Lower lobe of right lung (tissue), 2 donors: ENCODE data around the gene IL34. TPM values are rescaled to one million over a fixed set of nuclear protein-coding genes. Genes with fewer than 3 reads are reported as not detected.
"Not testable (repeated sequence)": the region's sequence is repeated elsewhere in the genome, so short reads cannot be mapped to it uniquely, and the experiment has no call there.

Experiments used
- ATAC-seq, 2 donors: fragments of 200-7000 bp; cut with Tn5 transposase; one replicate each; pipeline ENCODE4 v1.9.1; 2020 to 2022; ENCODE audit warnings: mild to moderate bottlenecking in 2 of 2, moderate library complexity in 2 of 2
- DNase-seq: peaks from one replicate; pipeline ENCODE4 v3.0.0-alpha.2; 2020
- H3K27ac ChIP-seq: fragments of 200-600 bp; one replicate; pipeline ENCODE4 v1.8.0; 2022
- H3K27me3 ChIP-seq: fragments of 200-600 bp; one replicate; pipeline ENCODE4 v1.8.0; 2022; ENCODE audit warnings: low read depth
- H3K36me3 ChIP-seq: fragments of 200-600 bp; one replicate; pipeline ENCODE4 v1.8.0; 2022; ENCODE audit warnings: mild to moderate bottlenecking
- H3K4me1 ChIP-seq: fragments of 200-600 bp; one replicate; pipeline ENCODE4 v1.8.0; 2022
- H3K4me3 ChIP-seq: fragments of 200-600 bp; one replicate; pipeline ENCODE4 v1.8.0; 2022; ENCODE audit warnings: mild to moderate bottlenecking
- H3K9me3 ChIP-seq: fragments of 200-600 bp; one replicate; pipeline ENCODE4 v1.8.0; 2022
- intact Hi-C: fragments of 100-400 bp; cut with DNase I; formaldehyde crosslinking; loops from one replicate; pipeline ENCODE4 v1.11.0; 2022
- total RNA-seq: library from RNA; stranded (reverse); fragmentation: NEBNext Ultra II Directional; extraction: Animal tissue kit (Norgen Biotek cat#: 25700); gene quantifications from one replicate; pipeline ENCODE4 v1.2.1, GENCODE V29; 2021
- TF ChIP-seq, protein P1 (sequence below): fragments of 200-600 bp; IDR thresholded peaks from one replicate; pipeline ENCODE4 v1.8.0; 2022; ENCODE audit warnings: antibody characterized with exemption, mild to moderate bottlenecking
- donor health status: DM: no; HTN: yes; CAD: no; lungs with severe emphysema.

IL34 gene
- total RNA-seq, 1 donor from 2014 or later: 2.6 TPM

- H3K27ac ChIP-seq: no peak overlapping the region
- no peak for DNase-seq
- no peaks in the 10 kb centered on the region for H3K4me1 ChIP-seq
- peak; percentile 3 to 9 for ATAC-seq
- peaks cover 55% of the 10 kb centered on the region for H3K36me3 ChIP-seq
- H3K27me3 ChIP-seq: no peaks in the 10 kb centered on the region
- TF ChIP-seq, protein P1, sequence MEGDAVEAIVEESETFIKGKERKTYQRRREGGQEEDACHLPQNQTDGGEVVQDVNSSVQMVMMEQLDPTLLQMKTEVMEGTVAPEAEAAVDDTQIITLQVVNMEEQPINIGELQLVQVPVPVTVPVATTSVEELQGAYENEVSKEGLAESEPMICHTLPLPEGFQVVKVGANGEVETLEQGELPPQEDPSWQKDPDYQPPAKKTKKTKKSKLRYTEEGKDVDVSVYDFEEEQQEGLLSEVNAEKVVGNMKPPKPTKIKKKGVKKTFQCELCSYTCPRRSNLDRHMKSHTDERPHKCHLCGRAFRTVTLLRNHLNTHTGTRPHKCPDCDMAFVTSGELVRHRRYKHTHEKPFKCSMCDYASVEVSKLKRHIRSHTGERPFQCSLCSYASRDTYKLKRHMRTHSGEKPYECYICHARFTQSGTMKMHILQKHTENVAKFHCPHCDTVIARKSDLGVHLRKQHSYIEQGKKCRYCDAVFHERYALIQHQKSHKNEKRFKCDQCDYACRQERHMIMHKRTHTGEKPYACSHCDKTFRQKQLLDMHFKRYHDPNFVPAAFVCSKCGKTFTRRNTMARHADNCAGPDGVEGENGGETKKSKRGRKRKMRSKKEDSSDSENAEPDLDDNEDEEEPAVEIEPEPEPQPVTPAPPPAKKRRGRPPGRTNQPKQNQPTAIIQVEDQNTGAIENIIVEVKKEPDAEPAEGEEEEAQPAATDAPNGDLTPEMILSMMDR: no peak
- H3K4me3 ChIP-seq: no peak overlapping the region
- intact Hi-C loops: no loop called here
- no peaks in the 10 kb centered on the region for H3K9me3 ChIP-seq
Measured at GRCh38 chr16:70663524-70664324, 17.4 kb downstream of the IL34 start.

DNA sequence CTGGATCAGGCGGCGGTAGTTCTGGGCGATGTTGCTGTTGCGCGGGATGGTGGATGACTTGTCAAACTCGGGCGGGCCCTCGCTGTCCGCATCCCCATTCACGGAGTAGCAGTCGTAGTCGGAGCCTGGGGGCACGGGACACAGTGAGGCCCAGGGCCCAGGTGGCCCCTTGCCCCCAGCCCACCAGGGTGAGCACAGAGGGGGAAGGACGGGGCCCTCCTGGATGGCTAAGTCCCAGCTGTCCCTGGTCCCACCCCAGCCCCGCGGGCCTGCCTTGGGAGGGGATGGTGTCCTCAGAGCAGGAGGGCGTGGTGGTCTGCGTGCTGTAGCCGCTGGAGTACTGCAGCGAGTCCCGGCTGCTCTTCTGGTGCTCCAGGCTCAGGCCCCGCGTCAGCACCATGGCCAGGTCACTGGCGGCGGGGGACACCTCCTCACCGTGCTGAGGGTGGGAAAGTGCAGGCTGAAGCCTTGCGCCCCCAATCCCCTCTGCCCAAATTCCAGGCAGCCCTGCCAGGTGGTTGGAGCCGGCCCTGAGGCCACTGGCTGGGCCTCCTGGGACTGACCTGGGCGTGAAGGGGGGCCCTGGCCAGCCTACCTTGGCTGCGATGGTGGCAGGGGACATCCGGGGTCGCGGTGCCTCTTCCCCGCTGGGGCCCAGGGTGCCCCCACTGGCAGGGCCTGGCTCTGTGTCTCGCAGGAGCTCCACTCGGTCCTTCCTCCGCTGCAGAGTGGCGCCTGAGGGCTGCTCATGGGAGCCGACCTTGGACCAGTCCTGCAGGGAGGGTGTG is 18.2 kb downstream of the IL34 start:
- DNase-seq (no peak), ATAC-seq (peak; percentile 4 to 5)
- no peak overlapping the region for H3K4me3 ChIP-seq
- TF ChIP-seq, protein P1: no peak
- intact Hi-C loops: no loop called here
- H3K9me3 ChIP-seq: no peaks in the 10 kb centered on the region
- no peaks in the 10 kb centered on the region for H3K4me1 ChIP-seq
- H3K27me3 ChIP-seq: no peaks in the 10 kb centered on the region
- no peak overlapping the region for H3K27ac ChIP-seq
- peaks cover 63% of the 10 kb centered on the region for H3K36me3 ChIP-seq

GRCh38 chr16:70665113-70665694 is 18.8 kb downstream of the IL34 start:
- intact Hi-C loops: no loop called here
- TF ChIP-seq, protein P1: no peak
- no peak for ATAC-seq

GRCh38 chr16:70665806-70666735 is 19.7 kb downstream of the IL34 start:
- TF ChIP-seq, protein P1: no peak
- Histone ChIP-seq H3K27me3 (no peaks in the 10 kb centered on the region), H3K36me3 (peaks cover 79% of the 10 kb centered on the region), H3K4me1 (no peaks in the 10 kb centered on the region), H3K27ac (no peak overlapping the region), H3K9me3 (no peaks in the 10 kb centered on the region), H3K4me3 (no peak overlapping the region)
- intact Hi-C loops: no loop called here
- ATAC-seq (no peak), DNase-seq (no peak)

More at GRCh38 chr16:70665113-70665694, 18.8 kb downstream of the IL34 start:
- no peak for DNase-seq
- H3K9me3 ChIP-seq: no peaks in the 10 kb centered on the region
- H3K4me3 ChIP-seq: no peak overlapping the region
- H3K27ac ChIP-seq: no peak overlapping the region
- no peaks in the 10 kb centered on the region for H3K4me1 ChIP-seq
- H3K36me3 ChIP-seq: peaks cover 70% of the 10 kb centered on the region
- H3K27me3 ChIP-seq: no peaks in the 10 kb centered on the region

GRCh38 chr16:70670175-70670574 is 23.8 kb downstream of the IL34 start:
- Histone ChIP-seq H3K36me3 (peaks cover 94% of the 10 kb centered on the region), H3K9me3 (no peaks in the 10 kb centered on the region), H3K4me3 (no peak overlapping the region), H3K27me3 (no peaks in the 10 kb centered on the region), H3K4me1 (no peaks in the 10 kb centered on the region), H3K27ac (no peak overlapping the region)
- no peak for DNase-seq
- no peak for ATAC-seq
- TF ChIP-seq, protein P1: no peak
- intact Hi-C loops: no loop called here

DNA sequence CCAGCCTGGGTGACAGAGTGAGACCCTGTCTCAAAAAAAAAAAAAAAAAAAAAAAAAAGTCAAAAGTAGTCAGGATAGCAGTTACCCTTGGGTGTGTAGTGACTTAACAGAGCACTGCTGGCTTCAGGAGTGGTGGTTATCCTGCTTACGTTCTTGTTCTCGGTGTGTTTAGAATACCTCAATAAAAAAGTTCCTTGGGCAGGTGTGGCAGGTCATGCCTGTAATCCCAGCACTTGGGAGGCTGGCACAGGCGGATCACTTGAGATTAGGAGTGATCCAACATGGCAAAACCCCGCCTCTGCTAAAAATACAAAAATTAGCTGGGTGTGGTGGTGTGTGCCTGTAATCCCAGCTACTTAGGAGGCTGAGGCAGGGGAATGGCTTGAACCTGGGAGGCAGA is 24.6 kb downstream of the IL34 start:
- H3K4me3 ChIP-seq, H3K27ac ChIP-seq, ATAC-seq, H3K9me3 ChIP-seq, intact Hi-C loops, H3K4me1 ChIP-seq, DNase-seq, H3K27me3 ChIP-seq: not testable (repeated sequence)
- peaks cover 94% of the 10 kb centered on the region for H3K36me3 ChIP-seq
